Cerebellar cortex (tissue), 1 donor: Measurements from ENCODE around the gene GALNT9.
"Not testable (repeated sequence)": the region's sequence is repeated elsewhere in the genome, so short reads cannot be mapped to it uniquely, and the experiment has no call there.

Experiments
- DNase-seq: peaks from one replicate; pipeline ENCODE4 v3.0.0-alpha.2; 2015; ENCODE audit warnings: low spot score

GALNT9 gene

GRCh38 chr12:132249689-132250478 is 79.5 kb downstream of the GALNT9 start:
- DNase-seq, result no peak

DNA sequence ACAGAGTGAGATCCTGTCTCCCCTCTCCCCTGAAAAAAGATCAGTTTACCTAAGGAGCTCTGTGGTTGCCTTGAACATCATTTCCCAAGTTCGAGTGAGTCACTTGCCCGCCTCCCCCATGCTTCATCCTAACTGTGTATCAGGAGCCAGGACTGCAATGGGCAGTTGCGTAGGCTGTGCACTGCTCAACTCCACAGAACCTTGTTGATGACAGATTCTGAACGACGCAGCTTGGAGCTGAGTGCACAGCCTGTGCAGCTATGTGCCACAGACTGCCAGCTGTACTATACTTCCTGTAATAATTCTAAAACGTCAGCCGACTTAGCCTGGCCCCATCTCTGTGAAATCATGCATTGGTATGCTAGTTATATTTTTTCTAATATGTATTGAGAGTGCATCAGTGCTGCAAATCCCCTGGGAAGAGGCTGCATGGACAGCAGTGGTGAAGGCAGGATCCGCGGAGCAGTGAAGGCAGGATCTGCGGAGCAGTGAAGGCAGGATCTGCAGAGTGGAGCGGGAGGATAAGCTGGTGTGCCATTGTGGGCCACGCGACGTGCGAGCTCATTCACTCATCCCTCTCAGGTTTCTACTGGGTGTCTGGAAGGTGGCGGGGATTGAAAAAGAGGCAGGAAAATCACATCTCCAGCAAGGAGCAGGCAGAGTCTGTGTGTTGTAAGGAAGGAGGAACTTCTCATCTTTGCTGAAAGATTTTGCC is 80.8 kb downstream of the GALNT9 start:
- DNase-seq, result no peak

GRCh38 chr12:132247718-132248452 is 81.5 kb downstream of the GALNT9 start:
- DNase-seq, result no peak

GRCh38 chr12:132246997-132247717 is 82.2 kb downstream of the GALNT9 start:
- DNase-seq, result no peak

DNA sequence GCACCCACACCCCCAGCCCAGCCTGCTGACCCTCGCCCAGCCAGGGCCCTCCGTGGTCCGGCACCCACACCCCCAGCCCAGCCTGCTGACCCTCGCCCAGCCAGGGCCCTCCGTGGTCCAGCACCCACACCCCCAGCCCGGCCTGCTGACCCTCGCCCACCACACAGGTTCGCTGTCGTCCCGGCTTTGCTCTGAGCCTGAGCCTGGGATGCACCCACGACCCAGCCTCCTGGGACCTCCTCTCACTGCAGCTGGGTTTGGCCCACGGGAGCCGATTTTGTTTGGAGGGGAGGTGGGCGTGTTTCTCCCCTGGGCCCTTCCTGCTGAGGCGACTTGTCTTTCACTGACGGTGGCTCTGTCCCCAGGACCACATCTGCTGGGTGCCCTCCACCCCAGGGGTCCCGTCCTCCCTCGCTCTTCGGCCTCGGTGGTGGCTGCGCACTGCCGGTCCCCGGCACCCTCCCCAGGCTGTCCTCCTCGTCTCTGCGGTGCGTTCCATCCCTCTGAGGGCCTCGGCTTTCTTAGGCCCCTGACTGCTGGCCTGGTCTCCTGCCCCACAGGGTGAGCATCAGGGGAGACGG is 83.8 kb downstream of the GALNT9 start:
- DNase-seq, result no peak

- no peak for DNase-seq
Measured at GRCh38 chr12:132244724-132245295, 84.6 kb downstream of the GALNT9 start.

DNA sequence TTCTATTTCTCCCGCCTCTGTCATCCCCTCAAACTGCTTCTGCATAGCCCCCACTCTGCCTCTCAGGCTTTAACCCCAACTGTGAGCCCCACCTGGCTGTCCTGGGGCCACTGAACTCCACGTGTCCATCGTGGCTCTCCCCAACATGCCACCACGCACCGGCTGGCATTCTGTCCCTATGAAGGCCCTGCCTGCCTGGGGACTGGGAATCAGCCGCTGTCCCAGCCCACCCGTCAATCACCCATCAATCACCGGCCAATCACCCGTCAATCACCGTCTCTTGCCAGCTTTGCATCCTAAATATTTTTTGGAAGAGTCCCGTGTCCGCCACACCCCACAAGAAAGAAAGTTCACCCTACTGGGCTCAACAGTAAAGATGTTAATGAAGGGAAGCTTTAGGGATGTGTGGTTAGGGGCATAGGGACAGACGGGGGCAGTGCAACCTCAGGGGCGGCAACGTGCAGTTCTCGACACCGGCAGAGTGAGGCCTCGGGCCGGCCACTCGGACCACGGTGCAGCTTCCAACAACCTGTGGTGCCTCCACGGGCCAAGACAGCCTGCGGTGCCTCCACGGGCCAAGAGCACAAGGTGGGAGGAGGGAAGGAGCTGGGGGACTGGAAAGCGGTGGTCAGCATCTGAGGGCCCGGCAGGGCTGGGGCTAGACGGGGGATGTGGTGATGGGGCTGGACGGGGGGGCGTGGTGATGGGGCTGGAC is 85.6 kb downstream of the GALNT9 start:
- DNase-seq, result no peak

DNA sequence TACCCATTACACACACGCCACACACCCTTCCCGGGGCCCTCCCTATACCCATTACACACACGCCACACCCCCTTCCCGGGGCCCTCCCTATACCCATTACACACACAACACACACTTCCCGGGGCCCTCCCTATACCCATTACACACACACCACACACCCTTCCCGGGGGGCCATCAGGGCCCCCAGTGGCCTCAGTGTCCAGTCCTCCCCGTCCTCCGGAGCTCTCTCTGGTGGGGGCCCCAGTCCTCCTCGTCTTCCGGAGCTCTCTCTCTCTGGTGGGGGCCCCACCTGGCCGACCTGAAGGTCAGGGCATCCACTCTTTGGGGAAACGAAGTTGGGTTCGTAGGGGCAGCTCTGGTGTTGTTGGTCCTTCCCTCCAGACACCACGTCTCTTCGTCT is 86.2 kb downstream of the GALNT9 start:
- DNase-seq, result not testable (repeated sequence)

DNA sequence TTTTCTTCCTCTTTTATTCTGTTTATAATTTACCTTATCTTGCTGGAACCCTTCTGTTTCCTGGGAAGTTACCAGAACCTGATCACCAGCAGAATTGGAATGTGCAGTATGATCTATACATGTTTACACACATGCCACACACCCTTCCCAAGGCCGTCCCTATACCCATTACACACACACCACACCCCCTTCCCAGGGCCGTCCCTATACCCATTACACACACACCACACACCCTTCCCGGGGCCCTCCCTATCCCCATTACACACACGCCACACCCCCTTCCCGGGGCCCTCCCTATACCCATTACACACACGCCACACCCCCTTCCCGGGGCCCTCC is 88.8 kb downstream of the GALNT9 start:
- DNase-seq, result not testable (repeated sequence)

GRCh38 chr12:132239796-132240668 is 89.4 kb downstream of the GALNT9 start:
- no peak for DNase-seq

DNA sequence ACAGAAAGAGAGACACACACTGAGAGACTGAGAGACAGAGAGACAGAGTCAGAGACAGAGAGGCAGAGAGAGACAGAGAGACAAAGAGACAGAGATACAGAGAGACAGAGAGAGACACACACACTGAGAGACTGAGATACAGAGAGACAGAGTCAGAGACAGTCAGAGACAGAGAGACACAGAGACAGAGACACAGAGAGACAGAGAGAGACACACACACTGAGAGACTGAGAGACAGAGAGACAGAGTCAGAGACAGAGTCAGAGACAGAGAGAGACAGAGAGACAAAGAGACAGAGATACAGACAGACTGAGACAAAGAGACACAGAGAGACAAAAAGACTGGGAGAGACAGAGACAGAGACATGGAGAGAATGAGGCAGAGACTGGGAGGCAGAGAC is 90.0 kb downstream of the GALNT9 start:
- no peak for DNase-seq

DNA sequence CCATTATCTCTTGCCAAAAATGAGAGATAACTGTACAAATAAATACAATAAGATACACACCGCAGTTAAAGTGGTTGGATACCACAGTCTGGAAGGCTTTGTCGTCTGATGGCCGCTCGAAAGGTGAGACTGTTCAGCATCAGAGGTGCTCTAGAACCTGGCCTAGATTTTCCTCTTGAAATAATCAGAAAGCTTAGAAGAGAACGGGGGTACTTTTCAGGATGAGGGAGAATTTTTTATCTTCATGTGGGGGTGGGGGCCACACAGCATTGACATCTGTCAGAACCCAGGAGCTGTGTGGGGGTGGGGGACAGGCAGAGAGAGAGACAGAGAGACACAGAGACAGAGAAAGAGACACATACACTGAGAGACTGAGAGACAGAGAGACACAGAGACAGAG is 90.5 kb downstream of the GALNT9 start:
- no peak for DNase-seq

DNA sequence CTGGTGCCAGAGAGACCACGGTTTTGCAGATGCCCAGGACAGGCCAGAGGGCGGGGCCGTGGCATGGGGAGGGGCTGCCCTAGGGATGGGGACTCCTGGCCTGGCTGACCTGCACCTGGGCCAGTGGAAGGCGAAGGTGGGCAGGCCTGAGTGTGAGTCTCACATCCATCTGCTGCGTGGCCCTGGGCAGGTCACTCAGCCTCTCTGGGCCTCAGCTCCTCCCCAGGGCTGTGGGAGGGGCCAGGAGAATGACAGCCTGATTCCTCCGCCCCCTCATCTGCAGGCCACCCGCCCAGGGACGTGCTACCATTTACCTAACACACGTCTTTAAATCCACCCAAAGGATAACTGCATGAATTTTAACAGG is 90.9 kb downstream of the GALNT9 start:
- DNase-seq, result peak; percentile 40

DNA sequence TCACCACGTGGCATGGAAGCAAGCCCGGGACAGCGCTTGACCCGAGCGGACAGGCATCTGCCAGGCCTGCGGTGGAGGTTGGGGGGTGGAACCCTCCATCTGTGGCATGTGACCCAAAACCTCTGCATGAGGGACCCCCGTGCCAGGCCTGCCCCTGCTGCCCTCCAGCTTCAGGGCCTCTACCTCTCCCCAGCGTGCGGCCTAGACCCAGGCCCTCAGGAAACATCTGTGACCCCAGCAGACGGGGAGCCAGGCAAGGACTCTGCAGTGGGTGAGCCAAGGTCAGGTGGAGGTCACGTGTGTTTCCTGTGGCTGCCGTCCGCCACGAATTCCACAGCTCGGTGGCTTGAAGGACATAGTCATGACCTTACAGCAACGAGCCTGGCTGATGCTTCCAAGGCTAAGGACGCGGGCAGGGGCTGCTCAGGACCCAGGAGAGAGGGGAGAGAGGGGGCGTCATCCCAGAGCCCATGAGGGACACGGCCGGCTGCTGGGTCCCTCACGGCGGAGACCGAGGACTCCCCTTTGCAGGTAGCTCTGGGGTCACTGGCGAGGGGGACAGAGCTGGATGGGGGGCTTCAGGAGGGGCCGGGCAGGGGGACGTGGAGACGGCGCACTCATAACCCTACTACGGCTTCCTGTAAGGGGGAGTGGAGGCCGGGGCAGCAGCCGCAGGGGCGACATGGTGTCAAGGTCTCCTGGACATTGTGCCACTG is 91.5 kb downstream of the GALNT9 start:
- DNase-seq, result no peak

DNA sequence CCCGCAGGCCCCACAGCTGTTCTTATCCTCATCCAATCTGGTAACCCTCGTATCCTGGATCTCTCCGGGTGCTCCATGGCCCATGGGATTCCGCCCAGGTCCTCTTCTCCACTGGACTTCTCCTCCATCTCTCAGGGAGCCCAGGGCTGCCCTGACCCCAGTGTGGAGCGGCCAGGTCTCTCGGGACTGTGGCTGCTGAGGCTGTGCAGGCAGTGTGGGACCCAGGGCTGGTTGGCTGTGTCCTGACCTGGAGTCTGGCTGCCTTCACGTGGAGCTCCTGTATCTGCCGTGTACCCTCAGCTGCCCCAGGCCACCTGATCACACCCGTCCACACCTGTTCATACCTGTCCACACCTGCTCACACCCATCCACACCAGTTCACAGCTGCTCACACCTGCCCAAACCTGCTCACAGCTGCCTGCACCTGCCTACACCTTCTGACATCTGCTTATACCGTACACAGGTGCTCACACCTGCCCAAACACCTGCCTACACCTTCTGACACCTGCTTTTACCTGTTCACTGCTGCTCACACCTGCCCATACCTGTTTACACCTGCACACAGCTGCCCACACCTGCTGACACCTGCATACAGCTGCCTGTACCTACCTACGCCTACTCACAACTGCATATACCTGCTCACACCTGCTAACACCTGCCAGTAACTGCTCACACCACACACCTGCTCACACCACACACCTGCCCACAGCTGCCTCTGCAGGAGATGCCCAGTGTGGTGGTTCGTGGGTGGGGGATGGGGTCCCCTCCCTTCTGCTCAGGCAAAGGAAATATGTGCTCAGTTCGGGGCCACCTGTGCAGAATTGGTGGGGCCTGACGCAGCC is 92.2 kb downstream of the GALNT9 start:
- no peak for DNase-seq

GRCh38 chr12:132236129-132236929 is 93.1 kb downstream of the GALNT9 start:
- no peak for DNase-seq

- DNase-seq, result no peak
Measured at GRCh38 chr12:132235116-132235820, 94.1 kb downstream of the GALNT9 start.
